ENCODE measurements around the gene CATSPER4. TPM values are rescaled to one million over a fixed set of nuclear protein-coding genes. Genes with fewer than 3 reads are reported as not detected.
A peak's percentile ranks its signal among the peaks of the same experiment; 100 is the strongest.

CATSPER4 gene
- total and polyA plus RNA-seq, 2 of the 13 experiments (the other 11 are each of a cell fraction or from before 2014, with no cell fraction given), result not detected

DNA sequence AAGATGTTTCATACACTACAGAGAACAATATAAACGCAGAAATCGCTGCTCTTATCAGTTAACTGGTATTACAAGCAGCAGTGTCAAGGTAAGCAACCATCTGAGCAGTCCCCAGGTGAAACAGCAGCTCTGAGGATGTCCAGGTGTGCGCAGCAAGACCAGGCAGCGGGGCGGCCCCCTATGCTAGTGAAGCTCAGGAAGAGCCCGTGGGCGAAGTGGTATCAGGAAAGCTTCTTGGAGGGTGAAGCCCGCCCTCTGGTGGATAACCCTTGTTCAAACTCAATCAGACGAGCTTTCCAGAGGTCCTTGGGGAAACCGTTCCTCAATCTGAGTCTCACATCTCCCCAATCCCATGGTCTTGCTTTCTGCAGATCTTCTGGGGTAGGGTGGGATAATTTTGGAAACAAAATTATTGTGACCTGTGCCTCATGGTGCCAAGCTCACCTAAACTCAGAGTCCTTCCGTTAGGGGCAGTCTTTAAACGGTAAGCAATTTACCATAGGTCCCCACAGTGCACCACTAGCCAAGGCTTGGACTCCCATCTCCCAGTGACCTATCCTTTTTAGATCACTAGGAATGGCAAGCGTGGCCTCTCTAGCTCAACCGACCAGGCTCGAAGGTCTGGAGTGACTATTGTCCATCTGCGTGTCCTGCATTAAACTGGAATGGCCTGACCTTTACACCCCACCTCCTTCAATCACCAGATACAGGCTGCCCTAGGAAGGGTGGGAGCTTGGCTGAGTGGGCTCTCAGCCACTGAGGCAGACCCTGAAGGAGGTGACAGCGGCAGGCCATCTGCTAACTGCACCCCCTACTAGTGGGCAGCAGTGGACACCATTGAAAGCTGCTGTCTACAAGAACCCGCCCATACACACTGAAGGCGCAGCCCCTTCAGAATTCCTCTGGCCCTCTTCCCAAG, 45.1 kb upstream of the CATSPER4 start (continued):
- no peak for TF ChIP-seq ZNF318 (CRISPR knock-in tag; IDR thresholded peaks at IDR 0.05)
- no peak for TF ChIP-seq BCL6 (CRISPR knock-in tag; IDR thresholded peaks at IDR 0.05)
- peak; percentile 50; the same call in 1 of the 2 replicates for TF ChIP-seq ELF3 (CRISPR knock-in tag; IDR thresholded peaks at IDR 0.05)
- 0 out of 2 replicates have a peak, but pooled peaks have one; percentile 32 for TF ChIP-seq ZSCAN9 (CRISPR knock-in tag; IDR thresholded peaks at IDR 0.05; ENCODE audit: borderline replicate concordance)
- no peak for TF ChIP-seq GATA4 (IDR thresholded peaks at IDR 0.05; ENCODE audit: borderline replicate concordance, low read depth)
- no peak for TF ChIP-seq IKZF5 (CRISPR knock-in tag; IDR thresholded peaks at IDR 0.05)
- TF ChIP-seq, protein P1, sequence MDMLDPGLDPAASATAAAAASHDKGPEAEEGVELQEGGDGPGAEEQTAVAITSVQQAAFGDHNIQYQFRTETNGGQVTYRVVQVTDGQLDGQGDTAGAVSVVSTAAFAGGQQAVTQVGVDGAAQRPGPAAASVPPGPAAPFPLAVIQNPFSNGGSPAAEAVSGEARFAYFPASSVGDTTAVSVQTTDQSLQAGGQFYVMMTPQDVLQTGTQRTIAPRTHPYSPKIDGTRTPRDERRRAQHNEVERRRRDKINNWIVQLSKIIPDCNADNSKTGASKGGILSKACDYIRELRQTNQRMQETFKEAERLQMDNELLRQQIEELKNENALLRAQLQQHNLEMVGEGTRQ (IDR thresholded peaks at IDR 0.05; ENCODE audit: low read depth, low read length), result no peak
- TF ChIP-seq, protein P1 (CRISPR knock-in tag; IDR thresholded peaks at IDR 0.05; ENCODE audit: borderline replicate concordance), result no peak
- no peak for TF ChIP-seq ZNF260 (CRISPR knock-in tag; IDR thresholded peaks at IDR 0.05; ENCODE audit: borderline replicate concordance, low read depth)
- no peak for TF ChIP-seq ZSCAN20 (CRISPR knock-in tag; IDR thresholded peaks at IDR 0.05; ENCODE audit: borderline replicate concordance)
- TF ChIP-seq, protein P2, sequence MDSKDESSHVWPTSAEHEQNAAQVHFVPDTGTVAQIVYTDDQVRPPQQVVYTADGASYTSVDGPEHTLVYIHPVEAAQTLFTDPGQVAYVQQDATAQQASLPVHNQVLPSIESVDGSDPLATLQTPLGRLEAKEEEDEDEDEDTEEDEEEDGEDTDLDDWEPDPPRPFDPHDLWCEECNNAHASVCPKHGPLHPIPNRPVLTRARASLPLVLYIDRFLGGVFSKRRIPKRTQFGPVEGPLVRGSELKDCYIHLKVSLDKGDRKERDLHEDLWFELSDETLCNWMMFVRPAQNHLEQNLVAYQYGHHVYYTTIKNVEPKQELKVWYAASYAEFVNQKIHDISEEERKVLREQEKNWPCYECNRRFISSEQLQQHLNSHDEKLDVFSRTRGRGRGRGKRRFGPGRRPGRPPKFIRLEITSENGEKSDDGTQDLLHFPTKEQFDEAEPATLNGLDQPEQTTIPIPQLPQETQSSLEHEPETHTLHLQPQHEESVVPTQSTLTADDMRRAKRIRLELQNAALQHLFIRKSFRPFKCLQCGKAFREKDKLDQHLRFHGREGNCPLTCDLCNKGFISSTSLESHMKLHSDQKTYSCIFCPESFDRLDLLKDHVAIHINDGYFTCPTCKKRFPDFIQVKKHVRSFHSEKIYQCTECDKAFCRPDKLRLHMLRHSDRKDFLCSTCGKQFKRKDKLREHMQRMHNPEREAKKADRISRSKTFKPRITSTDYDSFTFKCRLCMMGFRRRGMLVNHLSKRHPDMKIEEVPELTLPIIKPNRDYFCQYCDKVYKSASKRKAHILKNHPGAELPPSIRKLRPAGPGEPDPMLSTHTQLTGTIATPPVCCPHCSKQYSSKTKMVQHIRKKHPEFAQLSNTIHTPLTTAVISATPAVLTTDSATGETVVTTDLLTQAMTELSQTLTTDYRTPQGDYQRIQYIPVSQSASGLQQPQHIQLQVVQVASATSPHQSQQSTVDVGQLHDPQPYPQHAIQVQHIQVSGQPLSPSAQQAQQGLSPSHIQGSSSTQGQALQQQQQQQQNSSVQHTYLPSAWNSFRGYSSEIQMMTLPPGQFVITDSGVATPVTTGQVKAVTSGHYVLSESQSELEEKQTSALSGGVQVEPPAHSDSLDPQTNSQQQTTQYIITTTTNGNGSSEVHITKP (CRISPR knock-in tag; IDR thresholded peaks at IDR 0.05; ENCODE audit: low read depth), result 0 out of 2 replicates have a peak, but pooled peaks have one; percentile 48
- TF ChIP-seq ZNF567 (CRISPR knock-in tag; IDR thresholded peaks at IDR 0.05; ENCODE audit: borderline replicate concordance), result 0 out of 2 replicates have a peak, but pooled peaks have one; percentile 47
